ENCODE results near the gene EFCAB10.

- no peak for TF ChIP-seq POLR2AphosphoS5 (IDR thresholded peaks at IDR 0.05)
- TF ChIP-seq, protein P1, sequence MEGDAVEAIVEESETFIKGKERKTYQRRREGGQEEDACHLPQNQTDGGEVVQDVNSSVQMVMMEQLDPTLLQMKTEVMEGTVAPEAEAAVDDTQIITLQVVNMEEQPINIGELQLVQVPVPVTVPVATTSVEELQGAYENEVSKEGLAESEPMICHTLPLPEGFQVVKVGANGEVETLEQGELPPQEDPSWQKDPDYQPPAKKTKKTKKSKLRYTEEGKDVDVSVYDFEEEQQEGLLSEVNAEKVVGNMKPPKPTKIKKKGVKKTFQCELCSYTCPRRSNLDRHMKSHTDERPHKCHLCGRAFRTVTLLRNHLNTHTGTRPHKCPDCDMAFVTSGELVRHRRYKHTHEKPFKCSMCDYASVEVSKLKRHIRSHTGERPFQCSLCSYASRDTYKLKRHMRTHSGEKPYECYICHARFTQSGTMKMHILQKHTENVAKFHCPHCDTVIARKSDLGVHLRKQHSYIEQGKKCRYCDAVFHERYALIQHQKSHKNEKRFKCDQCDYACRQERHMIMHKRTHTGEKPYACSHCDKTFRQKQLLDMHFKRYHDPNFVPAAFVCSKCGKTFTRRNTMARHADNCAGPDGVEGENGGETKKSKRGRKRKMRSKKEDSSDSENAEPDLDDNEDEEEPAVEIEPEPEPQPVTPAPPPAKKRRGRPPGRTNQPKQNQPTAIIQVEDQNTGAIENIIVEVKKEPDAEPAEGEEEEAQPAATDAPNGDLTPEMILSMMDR (IDR thresholded peaks at IDR 0.05): no peak
Observed at GRCh38 chr7:105530546-105530945, 50.7 kb downstream of the EFCAB10 start.

Data from breast epithelium (tissue), 3 donors.